ENCODE measurements around the gene DOK6. TPM values are rescaled to one million over a fixed set of nuclear protein-coding genes. Genes with fewer than 3 reads are reported as not detected.

Gene DOK6
- total and polyA plus RNA-seq, 2 of the 13 experiments (the other 11 are each of a cell fraction or from before 2014, with no cell fraction given): 17.0 to 17.2 TPM

GRCh38 chr18:69401226-69401971 is 711 bp downstream of the DOK6 start (continued):
- TF ChIP-seq DMTF1 (CRISPR knock-in tag; IDR thresholded peaks at IDR 0.05): no peak
- TF ChIP-seq ZNF740 (CRISPR knock-in tag; IDR thresholded peaks at IDR 0.05): peak; percentile 85
- TF ChIP-seq ZNF83 (CRISPR knock-in tag; IDR thresholded peaks at IDR 0.05; ENCODE audit: borderline replicate concordance): 0 out of 2 replicates have a peak, but pooled peaks have one; percentile 15
- no peak for TF ChIP-seq ZNF576 (CRISPR knock-in tag; IDR thresholded peaks at IDR 0.05)
- peak; percentile 5; the same call in 1 of the 2 replicates for TF ChIP-seq MYC (CRISPR knock-in tag; IDR thresholded peaks at IDR 0.05; ENCODE audit: borderline replicate concordance)
- TF ChIP-seq EED (CRISPR knock-in tag; IDR thresholded peaks at IDR 0.05): peak; percentile 40; the same call in 1 of the 2 replicates
- TF ChIP-seq TAF15 (IDR thresholded peaks at IDR 0.05; ENCODE audit: low read depth, low read length, poor library complexity, severe bottlenecking): peak; percentile 6
- TF ChIP-seq ZNF777 (CRISPR knock-in tag; IDR thresholded peaks at IDR 0.05): peak; percentile 47; the same call in 1 of the 2 replicates
- no peak for TF ChIP-seq ZNF230 (CRISPR knock-in tag; IDR thresholded peaks at IDR 0.05)
- TF ChIP-seq ZBTB40 (IDR thresholded peaks at IDR 0.05): no peak
- TF ChIP-seq ZBTB40 (CRISPR knock-in tag; IDR thresholded peaks at IDR 0.05): 0 out of 2 replicates have a peak, but pooled peaks have one; percentile 25
- TF ChIP-seq E2F5 (CRISPR knock-in tag; conservative IDR thresholded peaks at IDR 0.05): no peak
